ENCODE measurements around the gene NAALADL2. TPM values are rescaled to one million over a fixed set of nuclear protein-coding genes. Genes with fewer than 3 reads are reported as not detected.

NAALADL2 gene
- total RNA-seq, 4 donors from 2014 or later = 10.3 to 16.7 (median 10.9) TPM

DNA sequence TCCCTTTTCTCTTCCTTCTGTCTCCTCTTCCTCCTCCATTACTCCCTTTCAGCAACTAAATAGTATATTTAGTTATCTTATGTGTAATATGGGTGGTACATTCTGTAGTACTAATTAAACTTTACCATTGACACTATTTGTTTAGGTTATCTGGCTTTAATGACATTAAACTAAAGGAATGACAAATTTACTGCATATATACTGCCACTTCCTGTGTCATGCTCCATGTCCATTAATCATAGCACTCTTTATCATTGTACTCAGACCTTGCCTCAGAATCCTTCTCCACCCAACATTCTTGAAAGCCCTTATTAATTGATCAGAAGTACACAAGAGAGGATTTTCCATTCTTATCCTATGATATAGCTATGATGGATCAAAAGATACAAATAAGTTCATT lies 244.2 kb downstream of the NAALADL2 start:
- Histone ChIP-seq H3K9me3 (no peaks in the 10 kb centered on the region), H3K27ac (no peak overlapping the region), H3K27me3 (no peaks in the 10 kb centered on the region), H3K4me3 (no peak overlapping the region), H3K36me3 (no peaks in the 10 kb centered on the region), H3K4me1 (no peaks in the 10 kb centered on the region)
- no peak for DNase-seq (ENCODE audit: low spot score in 2 of 2)
- TF ChIP-seq, protein P1, sequence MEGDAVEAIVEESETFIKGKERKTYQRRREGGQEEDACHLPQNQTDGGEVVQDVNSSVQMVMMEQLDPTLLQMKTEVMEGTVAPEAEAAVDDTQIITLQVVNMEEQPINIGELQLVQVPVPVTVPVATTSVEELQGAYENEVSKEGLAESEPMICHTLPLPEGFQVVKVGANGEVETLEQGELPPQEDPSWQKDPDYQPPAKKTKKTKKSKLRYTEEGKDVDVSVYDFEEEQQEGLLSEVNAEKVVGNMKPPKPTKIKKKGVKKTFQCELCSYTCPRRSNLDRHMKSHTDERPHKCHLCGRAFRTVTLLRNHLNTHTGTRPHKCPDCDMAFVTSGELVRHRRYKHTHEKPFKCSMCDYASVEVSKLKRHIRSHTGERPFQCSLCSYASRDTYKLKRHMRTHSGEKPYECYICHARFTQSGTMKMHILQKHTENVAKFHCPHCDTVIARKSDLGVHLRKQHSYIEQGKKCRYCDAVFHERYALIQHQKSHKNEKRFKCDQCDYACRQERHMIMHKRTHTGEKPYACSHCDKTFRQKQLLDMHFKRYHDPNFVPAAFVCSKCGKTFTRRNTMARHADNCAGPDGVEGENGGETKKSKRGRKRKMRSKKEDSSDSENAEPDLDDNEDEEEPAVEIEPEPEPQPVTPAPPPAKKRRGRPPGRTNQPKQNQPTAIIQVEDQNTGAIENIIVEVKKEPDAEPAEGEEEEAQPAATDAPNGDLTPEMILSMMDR (IDR thresholded peaks at IDR 0.05) = no peak
- TF ChIP-seq POLR2A (IDR thresholded peaks at IDR 0.05) (no peak), EP300 (IDR thresholded peaks at IDR 0.05) (no peak)

DNA sequence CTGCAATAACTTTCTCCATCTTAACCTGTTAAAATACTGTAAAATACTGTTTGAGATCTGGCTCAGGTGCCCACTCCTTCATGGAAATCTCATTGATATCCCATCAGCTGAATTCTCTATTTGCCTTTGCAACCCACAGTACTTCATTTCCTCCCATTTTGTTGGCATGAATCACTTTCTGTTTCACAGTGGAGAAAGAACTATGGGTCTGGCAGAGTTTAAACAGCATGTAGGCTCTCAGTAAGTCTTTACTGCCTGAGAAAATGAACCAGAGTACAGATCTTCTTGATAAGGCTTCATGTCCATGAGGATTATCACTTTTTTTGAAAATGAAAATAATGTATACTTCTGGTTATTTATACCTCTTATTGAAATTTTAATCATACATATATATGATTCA lies 245.9 kb downstream of the NAALADL2 start:
- TF ChIP-seq POLR2A (IDR thresholded peaks at IDR 0.05) = no peak
- TF ChIP-seq, protein P1 (IDR thresholded peaks at IDR 0.05) = no peak
- no peak for TF ChIP-seq EP300 (IDR thresholded peaks at IDR 0.05)
- no peak overlapping the region for H3K4me3 ChIP-seq
- DNase-seq (ENCODE audit: low spot score in 2 of 2) = no peak

DNA sequence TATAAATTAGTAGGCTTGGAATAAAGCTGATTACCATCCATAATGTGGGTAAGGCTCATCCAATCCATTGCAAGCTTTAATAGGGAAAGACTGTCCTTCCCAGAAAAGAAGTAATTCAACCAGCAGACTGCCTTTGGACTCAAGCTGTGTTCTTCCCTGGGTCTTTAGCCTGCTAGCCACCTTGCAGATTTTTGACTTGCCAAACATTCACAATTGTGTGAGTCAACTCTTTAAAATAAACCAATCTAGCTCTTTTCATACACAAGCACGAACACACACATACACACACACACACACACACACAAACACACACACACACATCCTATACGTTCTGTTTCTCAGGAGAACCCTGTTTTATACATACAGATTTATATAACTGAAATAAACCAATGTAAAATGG lies 248.1 kb downstream of the NAALADL2 start:
- Histone ChIP-seq H3K27ac (no peak overlapping the region), H3K27me3 (no peaks in the 10 kb centered on the region), H3K4me3 (no peak overlapping the region), H3K4me1 (no peaks in the 10 kb centered on the region), H3K36me3 (no peaks in the 10 kb centered on the region), H3K9me3 (no peaks in the 10 kb centered on the region)
- no peak for TF ChIP-seq EP300 (IDR thresholded peaks at IDR 0.05)
- TF ChIP-seq, protein P1 (IDR thresholded peaks at IDR 0.05) = no peak
- TF ChIP-seq POLR2A (IDR thresholded peaks at IDR 0.05) = no peak
- WGBS, 2 donors = 73 to 86% methylated on average over 2 of the region's 2 CpGs
- no peak for DNase-seq (ENCODE audit: low spot score in 2 of 2)

More for the DNA sequence above, 245.9 kb downstream of the NAALADL2 start:
- Histone ChIP-seq H3K27me3 (no peaks in the 10 kb centered on the region), H3K27ac (no peak overlapping the region), H3K36me3 (no peaks in the 10 kb centered on the region), H3K9me3 (no peaks in the 10 kb centered on the region), H3K4me1 (no peaks in the 10 kb centered on the region)

DNA sequence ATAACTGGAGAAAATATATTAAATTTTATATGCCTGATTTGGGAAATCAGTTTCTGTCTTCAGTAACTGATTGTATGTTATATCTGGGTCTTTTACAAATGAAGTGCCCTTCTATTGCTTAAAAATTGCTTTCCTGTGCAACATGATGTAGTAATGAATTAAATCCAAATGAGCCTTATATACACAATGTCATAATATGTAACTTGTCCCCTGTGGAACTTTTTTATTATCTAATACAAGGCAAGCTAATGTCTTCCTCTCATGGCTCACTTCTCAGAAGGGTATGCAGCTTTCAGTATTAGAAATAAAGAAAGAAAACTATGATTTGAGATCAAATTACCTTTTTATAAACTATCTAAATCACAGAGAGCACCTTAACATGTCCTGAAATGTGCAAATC lies 248.9 kb downstream of the NAALADL2 start:
- DNase-seq (ENCODE audit: low spot score in 2 of 2) = no peak
- no peaks in the 10 kb centered on the region for H3K4me1 ChIP-seq
- H3K9me3 ChIP-seq = no peaks in the 10 kb centered on the region
- TF ChIP-seq, protein P1 (IDR thresholded peaks at IDR 0.05) = no peak
- no peak for TF ChIP-seq EP300 (IDR thresholded peaks at IDR 0.05)
- no peak for TF ChIP-seq POLR2A (IDR thresholded peaks at IDR 0.05)
- no peak overlapping the region for H3K4me3 ChIP-seq
- no peaks in the 10 kb centered on the region for H3K36me3 ChIP-seq
- H3K27ac ChIP-seq = no peak overlapping the region
- H3K27me3 ChIP-seq = no peaks in the 10 kb centered on the region

DNA sequence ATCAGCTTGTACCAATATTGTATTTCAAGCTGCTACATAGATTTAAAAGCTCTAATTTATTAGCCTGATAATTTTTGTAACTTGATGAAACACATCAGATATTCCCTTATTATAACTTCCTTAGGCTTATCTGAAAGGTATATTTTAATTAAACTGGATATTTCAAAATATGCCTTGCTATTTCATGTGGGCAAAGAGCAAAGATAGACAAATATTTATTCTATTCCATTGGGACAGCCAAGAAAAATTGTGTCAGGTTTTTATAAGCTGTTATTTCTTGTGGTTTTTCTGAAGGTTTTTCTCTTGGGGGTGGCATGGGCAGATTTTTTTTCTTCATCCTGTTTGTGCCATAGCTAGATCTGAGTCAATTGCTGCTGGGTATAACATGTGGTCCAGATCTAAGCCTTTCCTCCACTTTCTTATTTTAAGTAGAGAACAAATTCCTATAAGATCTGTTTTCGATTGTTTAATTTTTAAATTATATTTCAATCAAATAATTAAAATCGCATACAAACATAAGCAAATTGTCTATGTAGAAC lies 249.5 kb downstream of the NAALADL2 start:
- no peaks in the 10 kb centered on the region for H3K9me3 ChIP-seq
- DNase-seq (ENCODE audit: low spot score in 2 of 2) = no peak
- 67 to 75% methylated on average over 2 of the region's 2 CpGs for WGBS, 2 donors

More for the DNA sequence above, 249.5 kb downstream of the NAALADL2 start:
- H3K4me3 ChIP-seq = no peak overlapping the region
- H3K36me3 ChIP-seq = no peaks in the 10 kb centered on the region
- TF ChIP-seq POLR2A (IDR thresholded peaks at IDR 0.05) = no peak
- TF ChIP-seq, protein P1 (IDR thresholded peaks at IDR 0.05) = no peak
- TF ChIP-seq EP300 (IDR thresholded peaks at IDR 0.05) = no peak
- H3K27ac ChIP-seq = no peak overlapping the region
- no peaks in the 10 kb centered on the region for H3K27me3 ChIP-seq
- no peaks in the 10 kb centered on the region for H3K4me1 ChIP-seq
